IMR-90 (cell line): ENCODE data around the gene RPUSD4. TPM values are rescaled to one million over a fixed set of nuclear protein-coding genes. Genes with fewer than 3 reads are reported as not detected.

Source experiments
- ATAC-seq: fragments of 200-7000 bp; cut with Tn5 transposase; 2 replicates; pipeline ENCODE4 v1.9.1; 2020; ENCODE audit warnings: low read depth, mild to moderate bottlenecking, moderate library complexity
- Bru-seq: library from RNA; stranded (reverse); fragments of 400-500 nt; gene quantifications from one replicate; lab custom pipeline; 2021; lab: Mats Ljungman, UMichigan
- BruChase-seq, 2 experiments: library from RNA; stranded (reverse); fragments of 400-500 nt; gene quantifications; one replicate each; lab custom pipeline; 2021; lab: Mats Ljungman, UMichigan
- BruUV-seq: library from RNA; stranded (reverse); fragments of 400-500 nt; replicated peaks from 2 replicates; lab custom pipeline; 2021; lab: Mats Ljungman, UMichigan
- CTCF ChIA-PET: fragments of 300-600 bp; formaldehyde crosslinking; extraction: SDS; loops from one replicate; lab custom pipeline; 2021; ENCODE audit warnings: antibody characterized with exemption; lab: Yijun Ruan, JAX
- POLR2A ChIA-PET: fragments of 300-600 bp; sonication (Branson Sonifier 250); formaldehyde crosslinking; loops from one replicate; lab custom pipeline; 2022; ENCODE audit warnings: antibody characterized with exemption; ENCODE audit not compliant: unreplicated experiment; lab: Charles Lee
- DNase-seq: peaks from one replicate; pipeline ENCODE4 v3.0.0; 2013
- H2AFZ ChIP-seq: replicated peaks from 2 replicates; pipeline ENCODE3; 2013; ENCODE audit warnings: low read length, mild to moderate bottlenecking; ENCODE audit not compliant: poor library complexity
- H2AK5ac ChIP-seq: 2 replicates; pipeline ENCODE4 v1.6.1; 2013; ENCODE audit warnings: low read depth, low read length, inconsistent platforms
- H2AK9ac ChIP-seq: replicated peaks from 2 replicates; pipeline ENCODE3; 2013; ENCODE audit warnings: mild to moderate bottlenecking, low read depth, low read length, moderate library complexity; ENCODE audit not compliant: poor library complexity
- H2BK120ac ChIP-seq: 2 replicates; pipeline ENCODE4 v1.6.1; 2013; ENCODE audit warnings: low read depth, low read length, inconsistent platforms
- H2BK15ac ChIP-seq: 3 replicates; pipeline ENCODE4 v1.6.1; 2013; ENCODE audit warnings: low read depth, low read length, inconsistent platforms
- H2BK20ac ChIP-seq: 2 replicates; pipeline ENCODE4 v1.6.1; 2013; ENCODE audit warnings: low read depth, mild to moderate bottlenecking, inconsistent platforms, low read length, moderate library complexity
- H2BK5ac ChIP-seq: 2 replicates; pipeline ENCODE4 v1.6.1; 2013; ENCODE audit warnings: mild to moderate bottlenecking, low read depth, low read length, inconsistent platforms; ENCODE audit not compliant: poor library complexity, severe bottlenecking
- H3K14ac ChIP-seq: replicated peaks from 2 replicates; pipeline ENCODE4 v1.6.1; 2013; ENCODE audit warnings: low read depth, low read length, inconsistent platforms
- H3K18ac ChIP-seq: 2 replicates; pipeline ENCODE4 v1.6.1; 2013; ENCODE audit warnings: low read depth, low read length, control low read depth
- H3K23ac ChIP-seq: 2 replicates; pipeline ENCODE4 v1.6.1; 2013; ENCODE audit warnings: low read depth, low read length, inconsistent platforms
- H3K27ac ChIP-seq: 2 replicates; pipeline ENCODE4 v1.5.1; 2013; ENCODE audit warnings: mild to moderate bottlenecking, control low read depth, low read length; ENCODE audit not compliant: insufficient read depth
- H3K27me3 ChIP-seq: 2 replicates; pipeline ENCODE4 v1.6.1; 2013; ENCODE audit warnings: low read length; ENCODE audit not compliant: control insufficient read depth, insufficient read depth
- H3K36me3 ChIP-seq: 2 replicates; pipeline ENCODE4 v1.6.1; 2013; ENCODE audit warnings: low read length, mixed read lengths; ENCODE audit not compliant: control insufficient read depth, insufficient read depth
- H3K4ac ChIP-seq: 2 replicates; pipeline ENCODE4 v1.6.1; 2013; ENCODE audit warnings: low read depth, low read length, inconsistent platforms
- H3K4me1 ChIP-seq: 2 replicates; pipeline ENCODE4 v1.6.1; 2013; ENCODE audit warnings: low read length, mixed read lengths; ENCODE audit not compliant: control insufficient read depth, insufficient read depth
- H3K4me2 ChIP-seq: 2 replicates; pipeline ENCODE4 v1.6.1; 2013; ENCODE audit warnings: low read depth, mild to moderate bottlenecking, control low read depth, low read length, moderate library complexity
- H3K4me3 ChIP-seq: 2 replicates; pipeline ENCODE4 v1.5.1; 2013; ENCODE audit warnings: low read depth, mild to moderate bottlenecking, control low read depth, low read length, moderate library complexity; ENCODE audit not compliant: insufficient read depth
- H3K56ac ChIP-seq: 2 replicates; pipeline ENCODE4 v1.6.1; 2013; ENCODE audit warnings: low read length, inconsistent platforms; ENCODE audit not compliant: insufficient read depth; ENCODE audit errors: extremely low read depth
- H3K79me1 ChIP-seq, 2 experiments: 2 replicates each; pipeline ENCODE4 v1.6.1; 2013; ENCODE audit warnings: low read length in 2 of 2, inconsistent platforms in 1 of 2, low read depth in 1 of 2
- H3K9ac ChIP-seq: 2 replicates; pipeline ENCODE4 v1.6.1; 2013; ENCODE audit warnings: low read depth, low read length, control low read depth
- H3K9me1 ChIP-seq: 2 replicates; pipeline ENCODE4 v1.6.1; 2013; ENCODE audit warnings: low read length, inconsistent platforms; ENCODE audit not compliant: insufficient read depth
- H3K9me3 ChIP-seq: 2 replicates; pipeline ENCODE4 v1.6.1; 2013; ENCODE audit warnings: low read length; ENCODE audit not compliant: control insufficient read depth, insufficient read depth
- H4K20me1 ChIP-seq: 2 replicates; pipeline ENCODE4 v1.6.1; 2013; ENCODE audit warnings: low read length, inconsistent platforms; ENCODE audit not compliant: insufficient read depth
- H4K5ac ChIP-seq: 2 replicates; pipeline ENCODE4 v1.6.1; 2013; ENCODE audit warnings: mild to moderate bottlenecking, low read depth, low read length, control low read depth
- H4K8ac ChIP-seq, 2 experiments: 2 replicates each; pipeline ENCODE4 v1.6.1; 2013; ENCODE audit warnings: low read depth in 2 of 2, low read length in 2 of 2, control low read depth in 1 of 2, inconsistent platforms in 1 of 2
- H4K91ac ChIP-seq: 2 replicates; pipeline ENCODE4 v1.6.1; 2013; ENCODE audit warnings: low read depth, low read length, inconsistent platforms; ENCODE audit not compliant: insufficient read depth
- BHLHE40 ChIP-seq: fragments of 150-350 bp; IDR thresholded peaks from 2 replicates; pipeline ENCODE4 v1.6.1; 2016; ENCODE audit warnings: mild to moderate bottlenecking, low read depth, low read length
- CEBPB ChIP-seq: IDR thresholded peaks from 2 replicates; pipeline ENCODE4 v1.6.1; 2012; ENCODE audit warnings: low read depth, low read length, improper control_type of control experiment
- FOS ChIP-seq: fragments of 150-350 bp; IDR thresholded peaks from 2 replicates; pipeline ENCODE4 v1.6.1; 2016; ENCODE audit warnings: low read depth, low read length
- MAZ ChIP-seq: IDR thresholded peaks from 2 replicates; pipeline ENCODE4 v1.6.1; 2012; ENCODE audit warnings: low read depth, mild to moderate bottlenecking, low read length, improper control_type of control experiment, moderate library complexity, borderline replicate concordance
- MXI1 ChIP-seq: IDR thresholded peaks from 2 replicates; pipeline ENCODE4 v1.6.1; 2012; ENCODE audit warnings: low read depth, mild to moderate bottlenecking, low read length, moderate library complexity, borderline replicate concordance
- POLR2A ChIP-seq: IDR thresholded peaks from 2 replicates; pipeline ENCODE4 v1.6.1; 2012; ENCODE audit warnings: mild to moderate bottlenecking, low read depth, low read length
- RFX5 ChIP-seq: IDR thresholded peaks from 2 replicates; pipeline ENCODE4 v1.8.0; 2012; ENCODE audit warnings: low read depth, mild to moderate bottlenecking, low read length, moderate library complexity
- USF2 ChIP-seq: fragments of 150-350 bp; IDR thresholded peaks from 2 replicates; pipeline ENCODE4 v1.6.1; 2017; ENCODE audit warnings: mild to moderate bottlenecking, antibody characterized with exemption, low read length, low read depth
- WGBS, 2 experiments: methylation state at CpG; one replicate each; pipeline versions ENCODE4 v1.1.5 to v1.1.7; 2013; ENCODE audit warnings: missing lambda C conversion rate in 2 of 2; ENCODE audit not compliant: insufficient read length in 1 of 2; ENCODE audit errors: extremely low coverage in 2 of 2; 5-methylcytosine and 5-hydroxymethylcytosine counted together
- dilution Hi-C: fragments of 300-500 bp; cut with HindIII; formaldehyde crosslinking; loops from one replicate; pipeline ENCODE4 v1.14.3; 2018; ENCODE audit warnings: low sequenced_read_pairs; ENCODE audit not compliant: unreplicated experiment
- in situ Hi-C: fragments of 300-500 bp; cut with MboI; formaldehyde crosslinking; loops from 3 replicates; pipeline ENCODE4 v1.14.3; 2019; ENCODE audit warnings: low sequenced_read_pairs, inconsistent platforms, mixed read lengths
- intact Hi-C: fragments of 100-400 bp; cut with micrococcal nuclease; formaldehyde crosslinking; loops from 2 replicates; pipeline ENCODE4 v1.10.0; 2022
- long read RNA-seq: library from polyadenylated mRNA; unstranded; transcript quantifications from one replicate; pipeline ENCODE4 v2.0.0, GENCODE V29; 2021; ENCODE audit not compliant: unreplicated experiment
- polyA plus RNA-seq, 3 experiments: library from polyadenylated mRNA; depleted of rRNA; stranded (reverse); fragments of >200 nt; gene quantifications; 2 replicates each; pipeline ENCODE4 v1.2.3, GENCODE V29; 2012; ENCODE audit warnings: low replicate concordance in 1 of 3
- total RNA-seq: library from RNA; depleted of rRNA; stranded (reverse); fragments of >200 nt; gene quantifications from 2 replicates; pipeline ENCODE4 v1.2.3, GENCODE V29; 2012; rRNA removed

The RPUSD4 gene, protein sequence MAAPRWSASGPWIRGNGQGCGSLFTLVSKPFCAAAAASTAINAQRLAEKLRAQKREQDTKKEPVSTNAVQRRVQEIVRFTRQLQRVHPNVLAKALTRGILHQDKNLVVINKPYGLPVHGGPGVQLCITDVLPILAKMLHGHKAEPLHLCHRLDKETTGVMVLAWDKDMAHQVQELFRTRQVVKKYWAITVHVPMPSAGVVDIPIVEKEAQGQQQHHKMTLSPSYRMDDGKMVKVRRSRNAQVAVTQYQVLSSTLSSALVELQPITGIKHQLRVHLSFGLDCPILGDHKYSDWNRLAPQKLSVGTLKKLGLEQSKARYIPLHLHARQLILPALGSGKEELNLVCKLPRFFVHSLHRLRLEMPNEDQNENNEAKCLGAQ
- 30.6 and 31.4 TPM in 2 replicates for total RNA-seq
- polyA plus RNA-seq (2012; rRNA removed), result 20.2 and 22.1 TPM in 2 replicates
- polyA plus RNA-seq (2012; cell fraction: cytosol; rRNA removed), result 9.8 and 12.6 TPM in 2 replicates
- polyA plus RNA-seq (2012; cell fraction: nucleus; rRNA removed; ENCODE audit: low replicate concordance), result 46.8 and 55.0 TPM in 2 replicates
- Bru-seq, nascent RNA, result percentile 68 among the genes with signal in this experiment
- percentile 68 among the genes with signal in this experiment for BruChase-seq, experiment 1, labeled RNA remaining after a 6-hour chase
- BruChase-seq, experiment 2, labeled RNA remaining after a 2-hour chase, result percentile 71 among the genes with signal in this experiment
- long read RNA-seq, transcript RPUSD4-201 (7 exons, 2,512 nt), result major isoform, 16 of 38 reads
- long read RNA-seq, partial matches to known transcripts, result 4 of 38 reads
- long read RNA-seq, other reads (novel, unspliced or antisense), result 14 of 38 reads

GRCh38 chr11:126211236-126212088 lies at the start of gene RPUSD4, which contains the start of gene FAM118B:
RPUSD4 (minus strand) TSS chr11:126211650; CDS start chr11:126211638, 12 bp downstream.
FAM118B (plus strand) TSS chr11:126211782; CDS start chr11:126235002, 23,220 bp downstream.
- 0% methylated on average over 31 of the region's 62 CpGs; no CpG with 5 or more reads in 1 of the 2 experiments for WGBS, 2 experiments
- H2BK15ac ChIP-seq, result no peak within 1 kb of the TSS; the same call in 2 of the 3 replicates
- ChIA-PET CTCF (interaction anchor here (0.6 kb wide), 1 partner anchor 322 kb away, joined by 3 read pairs; no protein-coding TSS in a partner anchor), POLR2A (no interaction called here)
- no TSS peak for BruUV-seq
- H3K27ac ChIP-seq, result peak within 1 kb of the TSS; percentile 65
- peak within 1 kb of the TSS; percentile 83 to 88 for H4K8ac ChIP-seq
- peak within 1 kb of the TSS; percentile 50; the same call in 1 of the 2 replicates for H3K56ac ChIP-seq
- H3K36me3 ChIP-seq, result peaks cover 6% of the 10 kb centered on the region
- H2BK120ac ChIP-seq, result peak within 1 kb of the TSS; percentile 50
- no peak within 1 kb of the TSS for H3K18ac ChIP-seq
- peak within 1 kb of the TSS; percentile 84 for H3K4ac ChIP-seq
- peak within 1 kb of the TSS; percentile 80 for H3K14ac ChIP-seq
- H3K27me3 ChIP-seq, result no peaks in the 10 kb centered on the region
- peak within 1 kb of the TSS; percentile 10 for H2BK5ac ChIP-seq
- dilution Hi-C loops, result loop anchor here (25.0 kb wide), 1 partner anchor 299 kb away; the partner anchor contains the start of genes DDX25 and PUS3
- peak within 1 kb of the TSS; percentile 87 for H3K23ac ChIP-seq
- H3K9me3 ChIP-seq, result no peaks in the 10 kb centered on the region
- intact Hi-C loops, result loop anchor here (5.0 kb wide), 1 partner anchor 46 kb away; no protein-coding TSS in a partner anchor
- peak within 1 kb of the TSS; percentile 28; the same call in 1 of the 2 replicates for H4K5ac ChIP-seq
- no peak within 1 kb of the TSS for H2BK20ac ChIP-seq
- peaks cover 10% of the 10 kb centered on the region; the same call in 1 of the 2 replicates for H4K20me1 ChIP-seq
- ATAC-seq, result peak; percentile 95
- H3K9me1 ChIP-seq, result peaks cover 2% of the 10 kb centered on the region; the same call in 1 of the 2 replicates
- peak within 1 kb of the TSS; percentile 89 for H2AK9ac ChIP-seq
- peak within 1 kb of the TSS; percentile 72 for H3K4me3 ChIP-seq
- H2AFZ ChIP-seq, result peak within 1 kb of the TSS; percentile 96
- in situ Hi-C loops, result no loop called here
- H3K9ac ChIP-seq, result peak within 1 kb of the TSS; percentile 81
- peak within 1 kb of the TSS; percentile 10 for H4K91ac ChIP-seq
- H3K79me1 ChIP-seq, result peaks cover 25 to 50% of the 10 kb centered on the region in 2 experiments
- H3K4me2 ChIP-seq, result peak within 1 kb of the TSS; percentile 97
- DNase-seq, result peak; percentile 96
- H3K4me1 ChIP-seq, result no peaks in the 10 kb centered on the region
- TF ChIP-seq CEBPB, result no peak
- peak; percentile 99 for TF ChIP-seq FOS
- peak; percentile 98 for TF ChIP-seq MXI1
- TF ChIP-seq POLR2A, result peak; percentile 81
- TF ChIP-seq MAZ, result peak; percentile 68; the same call in 1 of the 2 replicates
- TF ChIP-seq USF2, result peak; percentile 100
- TF ChIP-seq BHLHE40, result no peak; the same call in 1 of the 2 replicates
- TF ChIP-seq RFX5, result no peak
- peak within 1 kb of the TSS; percentile 69; the same call in 1 of the 2 replicates for H2AK5ac ChIP-seq
